Neuronal stem cell (in vitro differentiated cells): ENCODE data around the gene OR51I1.
A peak's percentile ranks its signal among the peaks of the same experiment; 100 is the strongest.

Source experiments
- DNase-seq: peaks from one replicate; pipeline ENCODE4 v3.0.0-alpha.2; 2013; ENCODE audit warnings: low spot score
- H2AFZ ChIP-seq: one replicate; pipeline ENCODE4 v1.6.1; 2013; ENCODE audit warnings: mild to moderate bottlenecking, low read length, inconsistent platforms
- H2AK5ac ChIP-seq: 2 replicates; pipeline ENCODE4 v1.6.1; 2013; ENCODE audit warnings: low read depth, mild to moderate bottlenecking, inconsistent platforms, low read length, moderate library complexity, mixed read lengths
- H2BK120ac ChIP-seq: 2 replicates; pipeline ENCODE4 v1.6.1; 2013; ENCODE audit warnings: low read depth, mild to moderate bottlenecking, inconsistent platforms, low read length, moderate library complexity, mixed read lengths
- H2BK12ac ChIP-seq: one replicate; pipeline ENCODE4 v1.6.1; 2013; ENCODE audit warnings: low read length, inconsistent platforms
- H2BK15ac ChIP-seq: 2 replicates; pipeline ENCODE4 v1.6.1; 2013; ENCODE audit warnings: mild to moderate bottlenecking, low read length, inconsistent platforms, mixed read lengths
- H2BK5ac ChIP-seq: one replicate; pipeline ENCODE4 v1.6.1; 2013; ENCODE audit warnings: inconsistent platforms, mild to moderate bottlenecking, low read length, moderate library complexity
- H3K14ac ChIP-seq: one replicate; pipeline ENCODE4 v1.6.1; 2013; ENCODE audit warnings: low read length, inconsistent platforms
- H3K18ac ChIP-seq: 2 replicates; pipeline ENCODE4 v1.6.1; 2013; ENCODE audit warnings: low read length, inconsistent platforms
- H3K23ac ChIP-seq: 2 replicates; pipeline ENCODE4 v1.6.1; 2013; ENCODE audit warnings: low read depth, mild to moderate bottlenecking, mixed read lengths, low read length, inconsistent platforms; ENCODE audit not compliant: poor library complexity
- H3K27ac ChIP-seq: replicated peaks from 3 replicates; pipeline ENCODE4 v1.5.1; 2013; ENCODE audit warnings: low read length, inconsistent platforms
- H3K27me3 ChIP-seq, 3 experiments: 2 replicates each; pipeline ENCODE4 v1.6.1; 2013; ENCODE audit warnings: low read length in 3 of 3, mild to moderate bottlenecking in 2 of 3, inconsistent platforms in 1 of 3, low read depth in 1 of 3, mixed read lengths in 1 of 3, moderate library complexity in 1 of 3; ENCODE audit not compliant: control insufficient read depth in 3 of 3, insufficient read depth in 3 of 3
- H3K36me3 ChIP-seq, 2 donors: replicated peaks in 1 of 2; 2 replicates each; pipeline ENCODE4 v1.6.1; 2013; ENCODE audit warnings: low read length in 2 of 2; ENCODE audit not compliant: control insufficient read depth in 2 of 2, insufficient read depth in 2 of 2
- H3K4ac ChIP-seq: 2 replicates; pipeline ENCODE4 v1.6.1; 2013; ENCODE audit warnings: inconsistent platforms, mild to moderate bottlenecking, low read length, moderate library complexity
- H3K4me1 ChIP-seq, 2 donors: 1 replicate in 1 of 2; 2 replicates in 1 of 2; pipeline ENCODE4 v1.6.1; 2013; ENCODE audit warnings: low read length in 2 of 2, low read depth in 1 of 2; ENCODE audit not compliant: control insufficient read depth in 2 of 2, insufficient read depth in 1 of 2
- H3K4me2 ChIP-seq: one replicate; pipeline ENCODE4 v1.6.1; 2013; ENCODE audit warnings: mild to moderate bottlenecking, low read length, inconsistent platforms; ENCODE audit not compliant: insufficient read depth, poor library complexity, severe bottlenecking
- H3K4me3 ChIP-seq, 2 donors: 2 replicates each; pipeline ENCODE4 v1.5.1; 2013; ENCODE audit warnings: low read length in 2 of 2, mild to moderate bottlenecking in 2 of 2, inconsistent platforms in 1 of 2, moderate library complexity in 1 of 2
- H3K79me1 ChIP-seq: one replicate; pipeline ENCODE4 v1.6.1; 2013; ENCODE audit warnings: low read depth, mild to moderate bottlenecking, inconsistent platforms, low read length, moderate library complexity
- H3K9ac ChIP-seq: one replicate; pipeline ENCODE4 v1.6.1; 2013; ENCODE audit warnings: mild to moderate bottlenecking, low read depth, low read length, inconsistent platforms; ENCODE audit not compliant: poor library complexity
- H3K9me3 ChIP-seq, 2 donors: replicated peaks in 1 of 2; 2 replicates each; pipeline versions ENCODE3 to v1.6.1; 2013; ENCODE audit warnings: low read length in 2 of 2, mild to moderate bottlenecking in 2 of 2, inconsistent platforms in 1 of 2, low read depth in 1 of 2, mixed read lengths in 1 of 2, moderate library complexity in 1 of 2; ENCODE audit not compliant: control insufficient read depth in 2 of 2, insufficient read depth in 1 of 2
- H4K8ac ChIP-seq: one replicate; pipeline ENCODE4 v1.6.1; 2013; ENCODE audit warnings: low read depth, mild to moderate bottlenecking, inconsistent platforms, low read length, moderate library complexity
- H4K91ac ChIP-seq: one replicate; pipeline ENCODE4 v1.6.1; 2013; ENCODE audit warnings: low read length, low read depth, mild to moderate bottlenecking, inconsistent platforms; ENCODE audit not compliant: poor library complexity
- WGBS, 2 donors: extraction: QIAGEN DNeasy Blood & Tissue Kit; methylation state at CpG; one replicate each; pipeline ENCODE4 v1.1.7; 2013; ENCODE audit warnings: missing lambda C conversion rate in 2 of 2, mixed read lengths in 1 of 2; ENCODE audit not compliant: insufficient read length in 2 of 2, insufficient replicate concordance in 1 of 2; ENCODE audit errors: extremely low coverage in 2 of 2; 5-methylcytosine and 5-hydroxymethylcytosine counted together

Gene OR51I1

GRCh38 chr11:5467527-5467926 lies 26.2 kb upstream of the OR51I1 start:
- no CpG with 5 or more reads among the region's 2 CpGs for WGBS, 2 donors
- no peak overlapping the region for H3K27ac ChIP-seq
- no peak overlapping the region for H2BK120ac ChIP-seq
- no peak overlapping the region for H2AFZ ChIP-seq
- no peak overlapping the region for H2AK5ac ChIP-seq
- peak overlapping the region; percentile 71 for H3K9ac ChIP-seq
- H2BK15ac ChIP-seq: no peak overlapping the region
- no peak overlapping the region for H3K4me3 ChIP-seq
- H3K14ac ChIP-seq: no peak overlapping the region
- no peak overlapping the region for H3K23ac ChIP-seq
- H3K79me1 ChIP-seq: no peaks in the 10 kb centered on the region
- no peaks in the 10 kb centered on the region for H3K36me3 ChIP-seq
- no peak overlapping the region for H2BK12ac ChIP-seq
- H2BK5ac ChIP-seq: no peak overlapping the region
- no peak overlapping the region for H3K18ac ChIP-seq
- H4K8ac ChIP-seq: no peak overlapping the region
- no peak overlapping the region for H3K4me2 ChIP-seq
- DNase-seq: no peak
- no peak overlapping the region for H3K4ac ChIP-seq
- no peaks in the 10 kb centered on the region for H3K4me1 ChIP-seq
- H3K27me3 ChIP-seq: no peaks in the 10 kb centered on the region
- H3K9me3 ChIP-seq: no peaks in the 10 kb centered on the region
- no peak overlapping the region for H4K91ac ChIP-seq

- Histone ChIP-seq H4K8ac (no peak overlapping the region), H3K79me1 (no peaks in the 10 kb centered on the region), H3K14ac (peak overlapping the region; percentile 57), H2BK12ac (no peak overlapping the region), H2AK5ac (no peak overlapping the region), H2BK15ac (no peak overlapping the region), H4K91ac (no peak overlapping the region), H3K27ac (no peak overlapping the region), H2BK5ac (no peak overlapping the region), H3K4ac (no peak overlapping the region), H3K18ac (peak overlapping the region; percentile 27), H3K4me3 (no peak overlapping the region), H2AFZ (no peak overlapping the region), H3K23ac (peak overlapping the region; percentile 40), H3K4me1 (no peaks in the 10 kb centered on the region), H3K36me3 (no peaks in the 10 kb centered on the region), H3K4me2 (no peak overlapping the region), H3K9ac (no peak overlapping the region), H2BK120ac (no peak overlapping the region), H3K27me3 (no peaks in the 10 kb centered on the region), H3K9me3 (no peaks in the 10 kb centered on the region)
- no peak for DNase-seq
- WGBS, 2 donors: no CpG with 5 or more reads among the region's 14 CpGs
These were observed 19.8 kb upstream of the OR51I1 start for GRCh38 chr11:5460983-5461621.

- Histone ChIP-seq H2BK12ac (no peak overlapping the region), H3K23ac (no peak overlapping the region), H2BK120ac (no peak overlapping the region), H3K36me3 (no peaks in the 10 kb centered on the region), H3K4ac (no peak overlapping the region), H3K18ac (no peak overlapping the region), H3K4me2 (no peak overlapping the region), H3K9ac (no peak overlapping the region), H4K91ac (no peak overlapping the region), H3K4me1 (no peaks in the 10 kb centered on the region), H3K79me1 (no peaks in the 10 kb centered on the region), H3K9me3 (no peaks in the 10 kb centered on the region), H2AK5ac (no peak overlapping the region), H4K8ac (no peak overlapping the region), H2BK15ac (no peak overlapping the region), H3K27me3 (no peaks in the 10 kb centered on the region), H2BK5ac (no peak overlapping the region), H3K14ac (no peak overlapping the region), H3K27ac (no peak overlapping the region), H2AFZ (no peak overlapping the region), H3K4me3 (no peak overlapping the region)
- DNase-seq: no peak
- no CpG with 5 or more reads among the region's 4 CpGs for WGBS, 2 donors
These were observed 8.1 kb upstream of the OR51I1 start for GRCh38 chr11:5449432-5449831.

DNA sequence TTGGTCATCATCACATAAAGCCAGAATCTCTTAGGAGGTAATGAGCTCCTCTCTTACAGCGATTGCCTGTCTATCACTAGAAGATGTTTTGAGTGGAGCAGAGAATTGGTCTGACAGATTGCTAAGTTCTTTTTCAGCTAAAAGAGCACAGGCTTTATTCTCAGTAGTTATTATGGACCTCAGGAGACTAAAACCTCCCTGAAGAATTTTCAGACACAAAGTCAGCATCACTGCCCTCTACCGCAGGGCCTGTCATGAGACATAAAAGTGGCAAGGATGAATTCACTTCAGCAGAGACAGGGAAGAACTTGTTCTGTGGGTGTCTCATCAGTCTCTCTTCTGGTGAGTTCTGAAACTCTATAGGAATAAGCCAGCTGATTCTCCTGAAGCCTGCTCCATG lies 7.7 kb upstream of the OR51I1 start, which contains the start of gene OR51I2:
Gene OR51I2 (plus strand): TSS at position 301 of the 400 bp plus-strand sequence. CDS start 4,166 bp downstream, outside the sequence.
- no peak within 1 kb of the TSS for H3K23ac ChIP-seq
- H4K8ac ChIP-seq: no peak within 1 kb of the TSS
- no CpG with 5 or more reads among the region's 2 CpGs for WGBS, 2 donors
- no peak within 1 kb of the TSS for H3K14ac ChIP-seq
- H2BK15ac ChIP-seq: no peak within 1 kb of the TSS
- no peak within 1 kb of the TSS for H2BK5ac ChIP-seq
- H2AFZ ChIP-seq: no peak within 1 kb of the TSS
- no peak within 1 kb of the TSS for H2BK12ac ChIP-seq
- no peaks in the 10 kb centered on the region for H3K27me3 ChIP-seq
- no peaks in the 10 kb centered on the region for H3K36me3 ChIP-seq
- no peak within 1 kb of the TSS for H3K4me2 ChIP-seq
- H3K27ac ChIP-seq: no peak within 1 kb of the TSS
- H4K91ac ChIP-seq: no peak within 1 kb of the TSS
- no peak within 1 kb of the TSS for H3K4me3 ChIP-seq
- H3K4ac ChIP-seq: no peak within 1 kb of the TSS
- H3K9ac ChIP-seq: no peak within 1 kb of the TSS
- H3K18ac ChIP-seq: no peak within 1 kb of the TSS
- no peaks in the 10 kb centered on the region for H3K79me1 ChIP-seq
- no peak for DNase-seq
- no peak within 1 kb of the TSS for H2AK5ac ChIP-seq
- no peaks in the 10 kb centered on the region for H3K4me1 ChIP-seq
- H3K9me3 ChIP-seq: no peaks in the 10 kb centered on the region
- H2BK120ac ChIP-seq: no peak within 1 kb of the TSS
